Upper lobe of left lung (tissue), 6 donors: ENCODE measurements around the gene PBLD. TPM values are rescaled to one million over a fixed set of nuclear protein-coding genes. Genes with fewer than 3 reads are reported as not detected.
"Not testable (repeated sequence)": the region's sequence is repeated elsewhere in the genome, so short reads cannot be mapped to it uniquely, and the experiment has no call there.

Source experiments
- ATAC-seq, 2 donors: fragments of 200-7000 bp; cut with Tn5 transposase; one replicate each; pipeline ENCODE4 v1.9.1; 2022; ENCODE audit warnings: mild to moderate bottlenecking in 2 of 2, moderate library complexity in 2 of 2; ENCODE audit not compliant: low FRiP score in 2 of 2
- DNase-seq, 2 donors: peaks; one replicate each; pipeline ENCODE4 v3.0.0-alpha.2; 2019 to 2020
- H3K27ac ChIP-seq, 4 donors: fragments of 200-600 bp; sonication (generic); one replicate each; pipeline ENCODE4 v1.5.1; 2016 to 2019
- H3K27me3 ChIP-seq, 4 donors: fragments of 200-600 bp; sonication (generic); one replicate each; pipeline ENCODE4 v1.5.1; 2017 to 2019
- H3K36me3 ChIP-seq, 4 donors: fragments of 200-600 bp; sonication (generic); one replicate each; pipeline ENCODE4 v1.5.1; 2016 to 2019
- H3K4me1 ChIP-seq, 4 donors: fragments of 200-600 bp; sonication (generic); one replicate each; pipeline ENCODE4 v1.5.1; 2018 to 2019
- H3K4me3 ChIP-seq, 4 donors: fragments of 200-600 bp; sonication (generic); one replicate each; pipeline ENCODE4 v1.5.1; 2017 to 2019; ENCODE audit warnings: mild to moderate bottlenecking in 2 of 4, moderate library complexity in 1 of 4
- H3K9me3 ChIP-seq, 4 donors: fragments of 200-600 bp; sonication (generic); one replicate each; pipeline ENCODE4 v1.5.1; 2018 to 2019
- EP300 ChIP-seq, 4 donors: sonication (generic); formaldehyde crosslinking; IDR thresholded peaks; one replicate each; pipeline ENCODE4 v1.5.1; 2017; ENCODE audit warnings: antibody characterized with exemption in 4 of 4, control low read depth in 2 of 4
- POLR2A ChIP-seq, 4 donors: fragments of 450-650 bp; IDR thresholded peaks; one replicate each; pipeline ENCODE4 v1.5.1; 2016 to 2017; ENCODE audit warnings: antibody characterized with exemption in 4 of 4, mild to moderate bottlenecking in 2 of 4
- POLR2AphosphoS5 ChIP-seq, 2 donors: sonication (generic); formaldehyde crosslinking; IDR thresholded peaks; one replicate each; pipeline ENCODE4 v1.5.1; 2017; ENCODE audit warnings: antibody characterized with exemption in 2 of 2
- WGBS, 2 donors: methylation state at CpG; one replicate each; pipeline ENCODE4 v1.1.5; 2017 to 2018; 5-methylcytosine and 5-hydroxymethylcytosine counted together
- total RNA-seq, 6 donors: library from RNA; depleted of rRNA in 4 of 6; stranded (reverse); fragments of >200 nt in 4 of 6; gene quantifications; one replicate each; pipeline versions ENCODE4 v1.1.0 to v1.2.1, GENCODE V29; 2016 to 2021
- TF ChIP-seq, protein P1 (sequence below), 6 experiments: fragments of 450-650 bp in 4 of 6; fragments of 200-600 bp in 2 of 6; sonication (generic) in 2 of 6; IDR thresholded peaks; one replicate each; pipeline ENCODE4 v1.5.1; 2016 to 2019; ENCODE audit warnings: antibody characterized with exemption in 6 of 6
- donor health status: DM: no; HTN: no; CAD: no; lungs with moderate emphysema.
- donor health status: DM: no; HTN: yes; CAD: no; lungs with severe emphysema.

PBLD gene
- total RNA-seq, 6 donors from 2014 or later, result 1.8 to 21.0 (median 4.3) TPM

DNA sequence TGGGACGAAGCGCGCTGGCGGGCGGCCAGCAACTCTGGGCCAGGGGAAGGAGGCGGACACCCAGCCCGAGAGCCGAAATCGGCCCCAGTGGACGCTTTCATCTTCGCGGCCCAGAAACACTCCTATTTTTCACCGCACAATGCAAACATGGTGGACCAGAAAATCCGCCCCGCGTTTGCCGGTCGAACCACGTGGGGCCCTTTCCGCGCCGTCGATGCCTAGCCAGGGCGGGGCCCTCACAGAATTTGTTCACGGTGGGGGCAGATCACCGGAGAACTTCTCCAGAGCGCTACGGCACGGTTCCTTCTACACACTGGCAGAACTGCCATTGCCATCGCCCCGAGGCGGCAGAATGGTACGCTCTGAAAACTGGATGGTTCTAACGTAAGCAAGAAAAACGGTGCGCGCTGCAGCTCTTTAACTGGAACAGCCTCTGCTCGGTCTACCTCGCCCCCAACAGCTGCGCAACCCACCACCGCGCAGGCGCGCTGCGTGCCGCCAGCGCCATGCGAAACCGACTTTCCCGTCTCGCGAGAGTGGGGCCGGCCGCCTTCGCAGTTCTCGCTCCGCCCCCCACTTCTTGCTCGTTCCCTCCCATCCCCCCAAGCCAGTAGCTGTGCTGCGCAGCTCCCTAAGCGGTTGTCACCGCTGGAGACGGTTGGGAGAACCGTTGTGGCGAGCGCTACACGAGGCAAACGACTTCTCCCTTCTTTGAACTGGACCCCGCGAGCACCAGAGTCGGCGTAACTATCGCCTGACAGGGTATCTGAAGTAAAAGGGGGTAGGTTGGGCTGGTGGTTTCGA lies 1.1 kb downstream of the PBLD start, which contains the start of gene HNRNPH3:
Gene HNRNPH3, plus strand, starts transcription at position 610 of the 804 bp plus-strand sequence. CDS start 5,158 bp downstream, outside the sequence.
- TF ChIP-seq POLR2A (IDR thresholded peaks at IDR 0.05) (peak; percentile 94 to 100 (median 98)), EP300 (IDR thresholded peaks at IDR 0.05) (peak in 1 of 4 donors; percentile 41), POLR2AphosphoS5 (IDR thresholded peaks at IDR 0.05) (peak; percentile 99 to 100)
- TF ChIP-seq, protein P1, sequence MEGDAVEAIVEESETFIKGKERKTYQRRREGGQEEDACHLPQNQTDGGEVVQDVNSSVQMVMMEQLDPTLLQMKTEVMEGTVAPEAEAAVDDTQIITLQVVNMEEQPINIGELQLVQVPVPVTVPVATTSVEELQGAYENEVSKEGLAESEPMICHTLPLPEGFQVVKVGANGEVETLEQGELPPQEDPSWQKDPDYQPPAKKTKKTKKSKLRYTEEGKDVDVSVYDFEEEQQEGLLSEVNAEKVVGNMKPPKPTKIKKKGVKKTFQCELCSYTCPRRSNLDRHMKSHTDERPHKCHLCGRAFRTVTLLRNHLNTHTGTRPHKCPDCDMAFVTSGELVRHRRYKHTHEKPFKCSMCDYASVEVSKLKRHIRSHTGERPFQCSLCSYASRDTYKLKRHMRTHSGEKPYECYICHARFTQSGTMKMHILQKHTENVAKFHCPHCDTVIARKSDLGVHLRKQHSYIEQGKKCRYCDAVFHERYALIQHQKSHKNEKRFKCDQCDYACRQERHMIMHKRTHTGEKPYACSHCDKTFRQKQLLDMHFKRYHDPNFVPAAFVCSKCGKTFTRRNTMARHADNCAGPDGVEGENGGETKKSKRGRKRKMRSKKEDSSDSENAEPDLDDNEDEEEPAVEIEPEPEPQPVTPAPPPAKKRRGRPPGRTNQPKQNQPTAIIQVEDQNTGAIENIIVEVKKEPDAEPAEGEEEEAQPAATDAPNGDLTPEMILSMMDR (IDR thresholded peaks at IDR 0.05), result peak in 3 of 6 experiments; percentile 14 to 52 (median 24)
- H3K4me1 ChIP-seq, result peaks cover 33 to 57% (median 50%) of the 10 kb centered on the region in 4 donors
- H3K9me3 ChIP-seq, result no peaks in the 10 kb centered on the region
- no peaks in the 10 kb centered on the region for H3K27me3 ChIP-seq
- no peaks in the 10 kb centered on the region for H3K36me3 ChIP-seq
- peak within 1 kb of the TSS; percentile 98 to 100 (median 99) for H3K27ac ChIP-seq
- 0 to 1% methylated on average over 35 to 72 of the region's 73 CpGs for WGBS, 2 donors
- ATAC-seq, result peak; percentile 94 to 98
- peak; percentile 98 to 99 for DNase-seq
- peak within 1 kb of the TSS; percentile 68 to 78 (median 73) for H3K4me3 ChIP-seq

DNA sequence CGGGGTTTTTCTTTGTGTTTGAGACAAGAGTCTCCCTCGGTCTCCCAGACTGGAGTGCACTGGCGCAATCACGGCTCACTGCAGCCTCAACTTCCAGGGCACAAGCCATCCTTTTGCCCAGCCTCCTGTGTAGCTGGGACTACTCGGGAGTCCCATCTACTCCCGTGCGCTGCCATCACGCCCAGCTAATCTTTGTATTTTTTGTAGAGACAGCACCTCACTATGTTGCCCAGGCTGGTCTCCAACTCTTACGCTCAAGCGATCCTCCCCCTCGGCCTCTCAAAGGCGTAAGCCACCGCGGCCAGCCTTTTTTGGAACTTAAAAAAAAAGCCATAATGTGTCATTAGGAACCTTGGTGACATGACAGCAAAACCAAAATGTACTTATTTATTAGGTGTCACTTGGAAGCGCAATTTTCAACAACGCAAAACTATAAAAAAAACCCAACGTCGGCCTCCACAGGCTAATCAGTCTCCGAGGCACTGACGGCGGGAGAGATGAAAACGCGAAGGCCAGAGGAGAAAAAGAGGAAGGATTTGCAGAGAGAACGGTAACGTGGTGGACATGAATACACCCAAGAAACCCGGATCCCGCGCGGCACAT lies 1.8 kb downstream of the PBLD start:
- 30 to 32% methylated on average over 29 of the region's 29 CpGs for WGBS, 2 donors
- Histone ChIP-seq H3K36me3 (no peaks in the 10 kb centered on the region), H3K4me1 (peaks cover 26 to 50% (median 43%) of the 10 kb centered on the region in 4 donors), H3K9me3 (no peaks in the 10 kb centered on the region), H3K27ac (peak overlapping the region; percentile 98 to 100 (median 99)), H3K27me3 (no peaks in the 10 kb centered on the region), H3K4me3 (peak overlapping the region; percentile 57 to 78 (median 70))
- DNase-seq, result no peak
- ATAC-seq, result no peak
- TF ChIP-seq EP300 (IDR thresholded peaks at IDR 0.05) (no peak), POLR2AphosphoS5 (IDR thresholded peaks at IDR 0.05) (no peak), POLR2A (IDR thresholded peaks at IDR 0.05) (no peak)
- TF ChIP-seq, protein P1 (IDR thresholded peaks at IDR 0.05), result no peak

DNA sequence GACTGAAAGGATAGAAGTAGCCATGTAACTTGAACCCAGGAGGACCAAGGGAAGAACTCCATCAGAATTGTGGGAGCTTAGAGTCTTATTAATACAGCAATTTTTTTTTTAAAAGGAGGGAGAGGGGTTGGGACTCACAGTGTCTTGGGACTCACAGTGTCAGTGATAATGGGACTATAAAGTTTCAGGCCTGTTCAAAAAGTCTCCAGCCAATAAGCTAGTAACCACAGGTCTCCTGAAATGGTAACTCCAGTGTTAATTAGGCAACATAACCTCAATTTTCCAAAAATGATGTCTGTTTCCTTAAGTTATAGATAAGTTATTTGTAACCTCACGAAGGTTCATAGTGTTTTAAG lies 3.2 kb downstream of the PBLD start:
- Histone ChIP-seq H3K27me3 (no peaks in the 10 kb centered on the region), H3K4me3 (no peak overlapping the region), H3K27ac (peak overlapping the region; percentile 62 to 85 (median 74)), H3K4me1 (peaks cover 13 to 35% (median 29%) of the 10 kb centered on the region in 4 donors), H3K9me3 (no peaks in the 10 kb centered on the region), H3K36me3 (no peaks in the 10 kb centered on the region)
- WGBS, 2 donors, result 75 to 88% methylated on average over 1 of the region's 1 CpG
- DNase-seq (no peak), ATAC-seq (no peak)
- TF ChIP-seq EP300 (IDR thresholded peaks at IDR 0.05) (no peak), POLR2A (IDR thresholded peaks at IDR 0.05) (no peak), POLR2AphosphoS5 (IDR thresholded peaks at IDR 0.05) (no peak)
- TF ChIP-seq, protein P1 (IDR thresholded peaks at IDR 0.05), result no peak

DNA sequence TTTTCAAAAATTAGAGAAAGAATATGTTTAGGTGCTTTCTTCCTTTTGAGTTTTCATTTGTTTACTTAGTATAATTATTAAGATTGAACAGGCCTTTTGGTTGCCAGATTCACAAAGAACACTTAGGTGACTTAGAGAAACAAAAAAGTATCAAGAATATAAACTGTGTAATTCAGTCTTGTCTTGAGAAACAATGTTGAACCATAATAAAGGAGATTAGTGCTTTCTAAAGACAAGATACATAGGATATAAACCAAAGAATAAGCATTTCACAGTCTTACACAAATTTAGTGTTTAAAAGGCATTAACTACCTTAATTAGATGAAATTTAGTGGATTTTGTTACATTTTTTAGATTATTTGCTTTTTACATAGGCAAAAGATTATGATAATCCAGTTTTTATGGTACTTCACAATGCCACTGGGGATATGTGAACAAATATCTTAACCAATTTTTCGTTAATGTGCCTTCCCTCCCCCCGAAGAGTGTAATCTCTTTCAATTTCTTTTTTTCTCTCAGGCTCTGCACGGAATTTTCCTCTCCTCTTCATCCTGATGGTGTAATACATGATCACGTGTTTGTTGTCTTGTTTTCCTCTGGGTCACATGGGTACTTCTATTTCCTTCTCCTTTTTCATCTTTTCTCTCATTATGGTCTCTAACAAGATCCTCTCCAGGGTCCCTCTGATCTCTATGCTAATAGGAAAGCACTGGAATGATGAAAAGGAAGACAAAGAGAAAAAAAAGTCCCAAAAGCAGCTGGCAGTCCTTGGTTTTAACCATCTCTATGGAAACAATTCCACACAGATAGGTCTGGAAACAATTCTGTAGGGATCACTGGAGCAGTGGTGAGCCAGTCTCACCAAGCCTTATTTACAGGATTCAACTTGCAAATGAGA lies 4.6 kb downstream of the PBLD start:
- Histone ChIP-seq H3K36me3 (no peaks in the 10 kb centered on the region), H3K27ac (peak overlapping the region; percentile 62 to 85 (median 74)), H3K27me3 (no peaks in the 10 kb centered on the region), H3K9me3 (no peaks in the 10 kb centered on the region), H3K4me1 (peaks cover 12 to 26% (median 24%) of the 10 kb centered on the region in 4 donors), H3K4me3 (peak overlapping the region in 2 of 4 donors; percentile 9 to 19)
- ATAC-seq (no peak), DNase-seq (no peak)
- WGBS, 2 donors, result 34 to 36% methylated on average over 4 of the region's 4 CpGs
- TF ChIP-seq POLR2AphosphoS5 (IDR thresholded peaks at IDR 0.05), result peak in 1 of 2 donors; percentile 62
- peak in 1 of 4 donors; percentile 31 for TF ChIP-seq POLR2A (IDR thresholded peaks at IDR 0.05)
- TF ChIP-seq EP300 (IDR thresholded peaks at IDR 0.05), result no peak

DNA sequence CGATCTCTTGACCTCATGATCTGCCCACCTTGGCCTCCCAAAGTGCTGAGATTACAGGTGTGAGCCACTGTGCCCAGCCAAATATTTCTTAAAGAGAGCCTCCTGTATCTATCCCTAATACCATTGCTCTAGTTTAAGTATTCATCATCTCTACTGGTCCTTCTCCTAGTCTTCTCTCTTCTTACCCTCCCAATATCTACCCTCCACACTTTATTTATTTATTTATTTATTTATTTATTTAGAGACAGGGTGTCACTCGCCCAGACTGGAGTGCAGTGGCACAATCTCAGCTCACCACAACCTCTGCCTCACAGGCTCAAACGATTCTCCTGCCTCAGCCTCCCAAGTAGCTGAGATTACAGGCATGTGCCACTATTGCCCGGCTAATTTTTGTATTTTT lies 8.3 kb downstream of the PBLD start:
- peaks cover 5 to 11% (median 7%) of the 10 kb centered on the region in 4 donors for H3K4me1 ChIP-seq
- H3K9me3 ChIP-seq, H3K27ac ChIP-seq, DNase-seq, H3K27me3 ChIP-seq, ATAC-seq, H3K4me3 ChIP-seq, H3K36me3 ChIP-seq: not testable (repeated sequence)
- WGBS, 2 donors, result 92 to 93% methylated on average over 4 of the region's 4 CpGs
